Measurements from ENCODE around the gene FARS2. TPM values are rescaled to one million over a fixed set of nuclear protein-coding genes. Genes with fewer than 3 reads are reported as not detected.

The FARS2 gene
- total and polyA plus RNA-seq, 2 donors (not counting 3 experiments of a cell fraction or from before 2014, with no cell fraction given), result 20.2 to 20.5 TPM

- ChIA-PET POLR2A (no interaction called here), CTCF (interaction anchor here (0.8 to 5.5 kb wide), 13 partner anchors 10 to 1128 kb away, joined by 3 to 74 read pairs (median 5); no protein-coding TSS in a partner anchor)
- Histone ChIP-seq H4K20me1 (replicated peaks; ENCODE audit: control insufficient read depth, extremely low read depth, insufficient read depth, low read length) (no peaks in the 10 kb centered on the region), H3K36me3 (ENCODE audit: control insufficient read depth in 2 of 2, extremely low read depth in 1 of 2, insufficient read depth in 2 of 2, low read length in 2 of 2) (no peaks in the 10 kb centered on the region), H3K4me1 (ENCODE audit: control insufficient read depth, extremely low read depth, insufficient read depth, low read length) (no peaks in the 10 kb centered on the region), H2AFZ (ENCODE audit: low read depth, low read length) (no peak overlapping the region), H3K4me2 (ENCODE audit: insufficient read depth, low read length) (no peak overlapping the region), H3K9me3 (replicated peaks; ENCODE audit: control insufficient read depth, insufficient read depth, low read length) (no peaks in the 10 kb centered on the region), H3K9ac (replicated peaks; ENCODE audit: extremely low read depth, insufficient read depth, low read length) (no peak overlapping the region), H3K79me2 (ENCODE audit: control insufficient read depth, insufficient read depth, low read length) (no peaks in the 10 kb centered on the region), H3K4me3 (replicated peaks in 1 of 3; ENCODE audit: insufficient read depth in 1 of 3, low read depth in 1 of 3, low read length in 3 of 3) (no peak overlapping the region), H3K9me1 (replicated peaks; ENCODE audit: control insufficient read depth, extremely low read depth, insufficient read depth, low read length) (no peaks in the 10 kb centered on the region), H3K27ac (ENCODE audit: insufficient read depth, low read depth, low read length) (no peak overlapping the region), H3K27me3 (ENCODE audit: control insufficient read depth in 2 of 2, insufficient read depth in 2 of 2, low read length in 2 of 2) (no peaks in the 10 kb centered on the region)
- TF ChIP-seq GATA2 (IDR thresholded peaks at IDR 0.05; ENCODE audit: insufficient read depth, insufficient read length, low read depth, low read length), result no peak
- no peak for TF ChIP-seq JUN (IDR thresholded peaks at IDR 0.05; ENCODE audit: borderline replicate concordance, insufficient read depth, insufficient read length, low read depth)
- TF ChIP-seq, protein P1, sequence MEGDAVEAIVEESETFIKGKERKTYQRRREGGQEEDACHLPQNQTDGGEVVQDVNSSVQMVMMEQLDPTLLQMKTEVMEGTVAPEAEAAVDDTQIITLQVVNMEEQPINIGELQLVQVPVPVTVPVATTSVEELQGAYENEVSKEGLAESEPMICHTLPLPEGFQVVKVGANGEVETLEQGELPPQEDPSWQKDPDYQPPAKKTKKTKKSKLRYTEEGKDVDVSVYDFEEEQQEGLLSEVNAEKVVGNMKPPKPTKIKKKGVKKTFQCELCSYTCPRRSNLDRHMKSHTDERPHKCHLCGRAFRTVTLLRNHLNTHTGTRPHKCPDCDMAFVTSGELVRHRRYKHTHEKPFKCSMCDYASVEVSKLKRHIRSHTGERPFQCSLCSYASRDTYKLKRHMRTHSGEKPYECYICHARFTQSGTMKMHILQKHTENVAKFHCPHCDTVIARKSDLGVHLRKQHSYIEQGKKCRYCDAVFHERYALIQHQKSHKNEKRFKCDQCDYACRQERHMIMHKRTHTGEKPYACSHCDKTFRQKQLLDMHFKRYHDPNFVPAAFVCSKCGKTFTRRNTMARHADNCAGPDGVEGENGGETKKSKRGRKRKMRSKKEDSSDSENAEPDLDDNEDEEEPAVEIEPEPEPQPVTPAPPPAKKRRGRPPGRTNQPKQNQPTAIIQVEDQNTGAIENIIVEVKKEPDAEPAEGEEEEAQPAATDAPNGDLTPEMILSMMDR (IDR thresholded peaks at IDR 0.05; ENCODE audit: extremely low read depth in 1 of 2, insufficient read depth in 1 of 2, low read depth in 1 of 2, low read length in 2 of 2), result no peak
- no peak for TF ChIP-seq MYC (IDR thresholded peaks at IDR 0.05; ENCODE audit: low read depth, low read length)
- TF ChIP-seq MAX (IDR thresholded peaks at IDR 0.05; ENCODE audit: insufficient read depth, insufficient read length), result no peak
- no peak for TF ChIP-seq POLR2A (IDR thresholded peaks at IDR 0.05; ENCODE audit: low read depth, low read length)
- no peak for TF ChIP-seq FOS (IDR thresholded peaks at IDR 0.05; ENCODE audit: borderline replicate concordance, insufficient read depth, low read length)
- no peak for TF ChIP-seq POLR2AphosphoS5 (IDR thresholded peaks at IDR 0.05; ENCODE audit: insufficient read depth, low read depth, low read length)
- TF ChIP-seq EZH2 (IDR thresholded peaks at IDR 0.05; ENCODE audit: borderline replicate concordance, low read depth, low read length, severe bottlenecking), result no peak
- dilution Hi-C loops (cut with MboI; ENCODE audit: extremely low pct_ligation_motif_present, low sequenced_read_pairs), result no loop called here
- intact Hi-C loops (cut with micrococcal nuclease), result loop anchor here (5.0 kb wide), 1 partner anchor 634 kb away; no protein-coding TSS in a partner anchor
- DNase-seq (ENCODE audit: low read depth, low spot score) (no peak), FAIRE-seq (no peak)
- BruUV-seq (replicated peaks), result no TSS peak
These were observed 161.9 kb downstream of the FARS2 start for GRCh38 chr6:5423251-5423650.
